Fibroblast of villous mesenchyme (primary cell): ENCODE data around the gene MUC13. TPM values are rescaled to one million over a fixed set of nuclear protein-coding genes. Genes with fewer than 3 reads are reported as not detected.

Experiments
- DNase-seq: peaks from one replicate; pipeline ENCODE4 v3.0.0-alpha.2; 2010; ENCODE audit warnings: low read depth
- H3K4me3 ChIP-seq: 2 replicates; pipeline ENCODE4 v1.5.1; 2011; ENCODE audit warnings: low read depth, mild to moderate bottlenecking, low read length
- CTCF ChIP-seq: IDR thresholded peaks from 2 replicates; pipeline ENCODE4 v1.5.1; 2012; ENCODE audit warnings: low read depth, mild to moderate bottlenecking, low read length; ENCODE audit not compliant: insufficient read depth
- total RNA-seq: library from RNA; depleted of rRNA; stranded (reverse); fragments of >200 nt; gene quantifications from 2 replicates; pipeline ENCODE4 v1.2.3, GENCODE V29; 2012

The MUC13 gene
- total RNA-seq, 1 donor, result not detected

- no peak for DNase-seq
- TF ChIP-seq CTCF, result no peak
Measured at GRCh38 chr3:124888482-124889441, 45.8 kb downstream of the MUC13 start.

DNA sequence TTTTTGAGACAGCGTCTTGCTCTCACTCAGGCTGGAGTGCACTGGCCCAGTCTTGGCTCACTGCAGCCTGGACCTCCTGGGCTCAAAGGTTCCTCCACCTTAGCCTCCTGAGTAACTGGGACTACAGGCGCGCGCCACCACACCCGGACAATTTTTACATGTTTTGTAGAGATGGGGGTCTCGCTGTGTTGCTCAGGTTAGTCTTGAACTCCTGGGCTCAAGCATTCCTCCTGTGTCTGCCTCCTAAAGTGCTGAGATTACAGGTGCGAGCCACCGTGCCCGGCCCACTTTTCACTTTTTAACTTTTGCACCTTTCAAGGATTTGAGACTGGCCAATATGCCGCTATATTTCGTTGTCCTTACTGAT, 46.6 kb downstream of the MUC13 start:
- DNase-seq, result no peak
- H3K4me3 ChIP-seq, result peak overlapping the region; percentile 73
- no peak for TF ChIP-seq CTCF

More at GRCh38 chr3:124888482-124889441, 45.8 kb downstream of the MUC13 start:
- H3K4me3 ChIP-seq, result no peak overlapping the region

GRCh38 chr3:124887177-124887931, 47.2 kb downstream of the MUC13 start, which contains the start of gene ITGB5:
ITGB5 (minus strand) TSS chr3:124887365; CDS start chr3:124887000, 365 bp downstream.
- H3K4me3 ChIP-seq, result peak within 1 kb of the TSS; percentile 73
- peak; percentile 85 for DNase-seq
- TF ChIP-seq CTCF, result no peak

DNA sequence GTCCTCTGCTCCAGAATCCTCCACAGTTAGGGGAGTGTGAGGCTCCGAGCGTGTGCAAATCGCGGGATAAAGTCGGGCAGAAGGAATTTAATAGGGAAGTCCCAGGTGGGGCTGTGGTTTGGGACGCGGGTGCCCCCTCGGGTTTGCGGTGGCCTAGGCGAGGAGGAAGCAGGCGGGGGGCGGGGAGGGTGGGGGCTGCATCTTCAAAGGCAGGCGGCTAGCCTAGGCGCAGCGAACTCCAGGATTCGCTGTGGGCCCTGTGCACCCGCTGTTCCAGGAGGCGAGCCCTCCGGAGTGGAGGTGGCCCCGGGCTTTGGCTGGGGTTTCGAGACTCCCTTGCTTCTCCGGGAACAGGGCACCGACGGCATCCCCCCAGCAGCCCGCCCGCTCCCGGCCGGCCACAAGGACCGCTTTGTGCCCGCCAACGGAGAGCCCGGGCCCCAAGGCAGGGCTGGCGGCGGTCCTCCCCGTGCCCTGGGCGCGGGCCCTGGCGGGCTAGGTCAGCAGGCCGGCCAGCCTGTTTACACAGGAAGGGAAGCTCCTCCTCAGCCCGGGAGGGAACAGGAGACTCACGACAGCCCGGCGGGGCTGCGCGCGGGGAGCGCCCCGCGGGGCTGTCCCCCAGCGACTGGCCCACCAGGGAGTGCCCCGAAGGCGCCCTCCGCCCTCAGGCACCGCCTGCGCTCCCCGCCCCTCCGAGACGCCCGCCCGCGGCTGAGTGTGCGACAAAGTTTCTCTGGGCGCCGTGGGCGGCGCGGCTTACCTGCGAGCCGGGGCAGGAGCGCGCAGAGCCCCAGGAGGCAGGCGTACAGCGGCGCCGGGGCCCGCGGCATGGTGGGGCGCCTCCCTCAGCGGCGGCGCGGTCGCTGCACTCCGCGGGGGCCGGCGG, 48.1 kb downstream of the MUC13 start:
- TF ChIP-seq CTCF, result no peak
- peak; percentile 72 for DNase-seq
- peak overlapping the region; percentile 73 for H3K4me3 ChIP-seq

DNA sequence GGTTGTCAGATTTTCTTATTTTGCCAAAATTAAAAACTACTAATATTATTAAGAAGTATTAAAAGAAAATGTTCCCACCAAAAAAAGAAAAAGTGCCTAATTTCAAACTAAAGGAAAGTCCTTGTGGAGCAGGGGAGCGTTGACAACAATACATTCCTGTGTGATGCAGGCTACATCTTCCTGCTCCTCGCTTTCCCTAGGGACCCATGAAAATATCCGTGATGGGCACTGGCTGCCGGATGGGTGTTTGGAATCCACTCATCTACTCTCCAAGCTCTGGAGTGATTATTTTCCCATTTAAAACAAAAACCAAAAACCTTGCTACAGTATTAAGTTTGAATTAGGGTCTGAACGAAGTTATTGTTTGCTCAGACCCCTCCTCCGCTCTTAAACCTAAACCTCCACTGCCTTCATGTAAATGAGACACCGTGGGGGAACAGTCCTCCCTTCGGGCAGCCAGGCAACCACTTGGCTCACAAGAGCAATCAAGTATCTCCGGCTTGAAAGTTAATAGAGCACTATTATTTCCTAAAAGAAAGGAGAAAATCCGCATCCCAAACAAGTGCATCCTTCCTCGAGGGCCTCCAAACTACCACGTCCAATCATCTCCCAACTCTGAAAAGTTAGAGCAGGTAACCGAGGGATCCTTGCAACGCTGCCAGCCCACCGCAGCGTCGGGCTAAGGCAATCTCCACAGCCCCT, 48.9 kb downstream of the MUC13 start:
- no peak for TF ChIP-seq CTCF
- peak; percentile 58 for DNase-seq
- H3K4me3 ChIP-seq, result peak overlapping the region; percentile 73
